DOHH2 (cell line): ENCODE measurements around the gene ABCG1.

Source experiments
- EZH2phosphoT487 ChIP-seq: fragments of 200-600 bp; sonication (generic); IDR thresholded peaks from 2 replicates; pipeline ENCODE4 v1.6.1; 2017; ENCODE audit warnings: borderline replicate concordance, mild to moderate bottlenecking, antibody characterized with exemption, low read length, moderate library complexity, mixed read lengths
- TF ChIP-seq, protein P1 (sequence below): fragments of 200-600 bp; sonication (generic); IDR thresholded peaks from one replicate; pipeline ENCODE4 v1.5.1; 2014; ENCODE audit warnings: antibody characterized with exemption, mild to moderate bottlenecking, low read depth, low read length; ENCODE audit not compliant: poor library complexity, severe bottlenecking

DNA sequence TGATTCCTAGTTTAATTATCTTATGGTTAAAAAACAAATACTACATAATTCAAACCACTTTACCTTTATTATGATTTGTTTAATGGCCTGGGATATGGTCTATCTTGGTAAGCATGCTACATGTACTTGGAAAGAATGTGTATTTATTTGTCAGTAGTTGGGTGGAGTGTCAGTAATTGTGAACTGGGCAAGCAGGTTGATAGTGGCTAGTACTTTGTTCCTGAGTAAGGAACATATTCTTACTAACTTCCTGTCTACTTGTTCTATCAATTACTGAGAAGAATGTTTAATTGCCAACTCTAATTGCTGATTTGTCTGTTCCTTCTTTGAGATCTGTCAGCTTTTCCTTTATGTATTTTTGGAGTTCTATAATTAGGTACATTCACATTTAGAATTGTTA lies 49.2 kb upstream of the ABCG1 start:
- TF ChIP-seq, protein P1, sequence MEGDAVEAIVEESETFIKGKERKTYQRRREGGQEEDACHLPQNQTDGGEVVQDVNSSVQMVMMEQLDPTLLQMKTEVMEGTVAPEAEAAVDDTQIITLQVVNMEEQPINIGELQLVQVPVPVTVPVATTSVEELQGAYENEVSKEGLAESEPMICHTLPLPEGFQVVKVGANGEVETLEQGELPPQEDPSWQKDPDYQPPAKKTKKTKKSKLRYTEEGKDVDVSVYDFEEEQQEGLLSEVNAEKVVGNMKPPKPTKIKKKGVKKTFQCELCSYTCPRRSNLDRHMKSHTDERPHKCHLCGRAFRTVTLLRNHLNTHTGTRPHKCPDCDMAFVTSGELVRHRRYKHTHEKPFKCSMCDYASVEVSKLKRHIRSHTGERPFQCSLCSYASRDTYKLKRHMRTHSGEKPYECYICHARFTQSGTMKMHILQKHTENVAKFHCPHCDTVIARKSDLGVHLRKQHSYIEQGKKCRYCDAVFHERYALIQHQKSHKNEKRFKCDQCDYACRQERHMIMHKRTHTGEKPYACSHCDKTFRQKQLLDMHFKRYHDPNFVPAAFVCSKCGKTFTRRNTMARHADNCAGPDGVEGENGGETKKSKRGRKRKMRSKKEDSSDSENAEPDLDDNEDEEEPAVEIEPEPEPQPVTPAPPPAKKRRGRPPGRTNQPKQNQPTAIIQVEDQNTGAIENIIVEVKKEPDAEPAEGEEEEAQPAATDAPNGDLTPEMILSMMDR = no peak
- no peak for TF ChIP-seq EZH2phosphoT487
